ENCODE results near the gene GATA5.

DNA sequence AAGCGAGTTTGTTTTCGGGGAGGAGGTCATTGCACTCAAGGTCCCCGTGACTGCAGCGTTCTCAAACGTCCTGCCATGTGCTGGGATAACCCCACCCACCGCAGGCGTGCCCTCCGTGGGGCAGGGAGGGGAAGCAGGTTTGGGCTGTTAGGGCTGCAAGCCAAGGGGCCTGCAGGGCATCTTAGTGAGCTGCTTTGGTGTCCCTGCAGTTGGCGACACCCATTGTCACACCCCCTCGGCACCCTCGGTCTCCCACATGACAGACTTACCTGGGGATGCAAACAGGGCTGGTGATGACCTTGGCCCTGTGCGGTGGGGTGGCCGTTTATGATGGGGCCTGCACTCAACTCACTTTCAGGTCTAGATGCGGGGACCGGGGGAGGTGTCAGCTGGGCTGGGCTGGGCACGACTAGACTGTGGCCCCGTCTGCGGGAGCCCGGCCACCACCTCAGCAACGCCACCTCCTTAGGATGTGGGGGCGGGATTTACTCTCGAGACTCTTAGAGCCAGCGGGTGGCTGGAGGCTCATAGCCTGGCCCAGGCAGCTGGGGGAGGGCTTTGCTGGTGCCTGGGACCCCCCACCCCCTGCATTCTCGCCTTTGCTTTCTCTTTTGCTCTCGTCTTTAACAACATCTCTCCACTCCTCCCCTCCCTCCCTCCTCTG lies 6.5 kb upstream of the GATA5 start:
- TF ChIP-seq, protein P1, sequence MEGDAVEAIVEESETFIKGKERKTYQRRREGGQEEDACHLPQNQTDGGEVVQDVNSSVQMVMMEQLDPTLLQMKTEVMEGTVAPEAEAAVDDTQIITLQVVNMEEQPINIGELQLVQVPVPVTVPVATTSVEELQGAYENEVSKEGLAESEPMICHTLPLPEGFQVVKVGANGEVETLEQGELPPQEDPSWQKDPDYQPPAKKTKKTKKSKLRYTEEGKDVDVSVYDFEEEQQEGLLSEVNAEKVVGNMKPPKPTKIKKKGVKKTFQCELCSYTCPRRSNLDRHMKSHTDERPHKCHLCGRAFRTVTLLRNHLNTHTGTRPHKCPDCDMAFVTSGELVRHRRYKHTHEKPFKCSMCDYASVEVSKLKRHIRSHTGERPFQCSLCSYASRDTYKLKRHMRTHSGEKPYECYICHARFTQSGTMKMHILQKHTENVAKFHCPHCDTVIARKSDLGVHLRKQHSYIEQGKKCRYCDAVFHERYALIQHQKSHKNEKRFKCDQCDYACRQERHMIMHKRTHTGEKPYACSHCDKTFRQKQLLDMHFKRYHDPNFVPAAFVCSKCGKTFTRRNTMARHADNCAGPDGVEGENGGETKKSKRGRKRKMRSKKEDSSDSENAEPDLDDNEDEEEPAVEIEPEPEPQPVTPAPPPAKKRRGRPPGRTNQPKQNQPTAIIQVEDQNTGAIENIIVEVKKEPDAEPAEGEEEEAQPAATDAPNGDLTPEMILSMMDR (IDR thresholded peaks at IDR 0.05; ENCODE audit: low read length): no peak
- TF ChIP-seq EZH2 (IDR thresholded peaks at IDR 0.05; ENCODE audit: borderline replicate concordance, low read length): no peak
